GM13976 (cell line): ENCODE data around the gene CETN1.

Experiments
- DNase-seq: peaks from one replicate; pipeline ENCODE4 v3.0.0; 2012; ENCODE audit warnings: low spot score
- in situ Hi-C: fragments of 300-500 bp; cut with MboI; formaldehyde crosslinking; loops from one replicate; pipeline ENCODE4 v1.12.0; 2022; ENCODE audit warnings: low sequenced_read_pairs, mixed read lengths, inconsistent platforms; ENCODE audit not compliant: unreplicated experiment
- TF ChIP-seq, protein P1 (sequence below): IDR thresholded peaks from 2 replicates; pipeline ENCODE4 v1.5.1; 2012; ENCODE audit warnings: borderline replicate concordance, mild to moderate bottlenecking; ENCODE audit not compliant: insufficient read depth; ENCODE audit errors: extremely low read depth, missing control alignments, control extremely low read depth

Gene CETN1

DNA sequence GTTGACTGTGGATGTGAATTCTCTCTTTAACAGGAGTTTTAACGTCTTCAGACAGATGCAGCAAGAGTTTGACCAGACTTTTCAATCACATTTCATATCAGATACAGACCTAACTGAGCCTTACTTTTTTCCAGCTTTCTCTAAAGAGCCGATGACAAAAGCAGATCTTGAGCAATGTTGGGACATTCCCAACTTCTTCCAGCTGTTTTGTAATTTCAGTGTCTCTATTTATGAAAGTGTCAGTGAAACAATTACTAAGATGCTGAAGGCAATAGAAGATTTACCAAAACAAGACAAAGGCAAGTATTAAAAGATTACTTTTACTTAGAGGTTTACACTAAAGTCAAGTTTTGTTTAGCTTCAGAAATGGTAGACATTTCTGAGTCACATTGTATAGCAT, 47.1 kb downstream of the CETN1 start:
- TF ChIP-seq, protein P1, sequence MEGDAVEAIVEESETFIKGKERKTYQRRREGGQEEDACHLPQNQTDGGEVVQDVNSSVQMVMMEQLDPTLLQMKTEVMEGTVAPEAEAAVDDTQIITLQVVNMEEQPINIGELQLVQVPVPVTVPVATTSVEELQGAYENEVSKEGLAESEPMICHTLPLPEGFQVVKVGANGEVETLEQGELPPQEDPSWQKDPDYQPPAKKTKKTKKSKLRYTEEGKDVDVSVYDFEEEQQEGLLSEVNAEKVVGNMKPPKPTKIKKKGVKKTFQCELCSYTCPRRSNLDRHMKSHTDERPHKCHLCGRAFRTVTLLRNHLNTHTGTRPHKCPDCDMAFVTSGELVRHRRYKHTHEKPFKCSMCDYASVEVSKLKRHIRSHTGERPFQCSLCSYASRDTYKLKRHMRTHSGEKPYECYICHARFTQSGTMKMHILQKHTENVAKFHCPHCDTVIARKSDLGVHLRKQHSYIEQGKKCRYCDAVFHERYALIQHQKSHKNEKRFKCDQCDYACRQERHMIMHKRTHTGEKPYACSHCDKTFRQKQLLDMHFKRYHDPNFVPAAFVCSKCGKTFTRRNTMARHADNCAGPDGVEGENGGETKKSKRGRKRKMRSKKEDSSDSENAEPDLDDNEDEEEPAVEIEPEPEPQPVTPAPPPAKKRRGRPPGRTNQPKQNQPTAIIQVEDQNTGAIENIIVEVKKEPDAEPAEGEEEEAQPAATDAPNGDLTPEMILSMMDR: no peak
- in situ Hi-C loops: loop anchor here (10.0 kb wide), 1 partner anchor 208 kb away; no protein-coding TSS in a partner anchor
- no peak for DNase-seq

DNA sequence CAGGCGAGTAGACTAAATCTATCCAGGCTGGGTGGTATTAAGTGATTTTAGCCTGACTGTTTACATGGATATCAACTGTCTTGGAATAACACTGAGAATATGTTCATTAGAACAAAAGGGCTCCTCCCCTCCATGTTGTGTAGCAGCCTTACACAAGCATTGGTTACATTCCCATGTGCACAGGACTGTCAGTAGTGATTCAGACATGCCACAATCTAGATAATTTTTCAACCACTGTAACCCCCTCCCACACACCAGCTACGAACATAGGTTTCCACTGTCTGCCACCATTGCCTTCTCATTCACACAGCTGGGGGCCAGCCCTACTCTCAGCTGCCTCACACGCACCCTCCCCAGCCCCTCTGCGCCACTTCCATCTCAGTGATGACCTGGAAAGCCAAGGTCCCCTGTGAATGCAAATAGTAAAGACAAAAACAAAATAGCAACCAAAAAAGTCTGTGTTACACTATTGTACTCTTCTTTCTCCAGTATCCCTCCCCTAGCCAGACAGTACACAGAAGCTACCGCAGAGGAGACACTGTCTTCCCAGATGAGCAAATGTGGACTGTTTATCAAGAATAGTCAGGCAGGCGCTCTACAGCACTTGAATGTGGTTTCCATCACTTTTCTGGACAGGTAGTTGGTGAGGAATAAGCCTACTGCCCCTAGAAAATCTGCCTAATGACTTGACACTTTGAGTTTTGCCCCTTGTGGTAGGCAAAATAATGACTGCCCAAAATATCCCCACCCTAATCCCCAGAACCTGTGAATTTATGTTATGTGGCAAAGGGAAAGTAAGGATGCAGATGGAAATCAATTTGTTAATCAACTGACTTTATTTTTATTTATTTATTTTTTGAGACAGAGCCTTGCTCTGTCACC, 49.3 kb downstream of the CETN1 start:
- in situ Hi-C loops: loop anchor here (10.0 kb wide), 1 partner anchor 205 kb away; no protein-coding TSS in a partner anchor
- no peak for DNase-seq
- TF ChIP-seq, protein P1: no peak

GRCh38 chr18:631560-631959, 51.4 kb downstream of the CETN1 start:
- in situ Hi-C loops: no loop called here
- DNase-seq: no peak
- TF ChIP-seq, protein P1: no peak
